Ascending aorta (tissue), 2 donors: ENCODE data around the gene PIGL. TPM values are rescaled to one million over a fixed set of nuclear protein-coding genes. Genes with fewer than 3 reads are reported as not detected.
"Not testable (repeated sequence)": the region's sequence is repeated elsewhere in the genome, so short reads cannot be mapped to it uniquely, and the experiment has no call there.

ENCODE experiments used
- DNase-seq, 2 donors: peaks; one replicate each; pipeline ENCODE4 v3.0.0-alpha.2; 2019; ENCODE audit warnings: low spot score in 2 of 2
- H3K27ac ChIP-seq, 2 donors: fragments of 200-600 bp; sonication (generic); one replicate each; pipeline ENCODE4 v1.5.1; 2016 to 2017; ENCODE audit warnings: mild to moderate bottlenecking in 1 of 2
- H3K27me3 ChIP-seq: fragments of 200-600 bp; sonication (generic); one replicate; pipeline ENCODE4 v1.5.1; 2017
- H3K36me3 ChIP-seq, 2 donors: fragments of 200-600 bp; sonication (generic); one replicate each; pipeline ENCODE4 v1.5.1; 2016
- H3K4me1 ChIP-seq, 2 donors: fragments of 200-600 bp; sonication (generic); one replicate each; pipeline ENCODE4 v1.5.1; 2016 to 2017; ENCODE audit warnings: mild to moderate bottlenecking in 1 of 2
- H3K4me3 ChIP-seq, 2 donors: fragments of 200-600 bp; sonication (generic); one replicate each; pipeline ENCODE4 v1.5.1; 2016 to 2017; ENCODE audit warnings: mild to moderate bottlenecking in 1 of 2
- H3K9me3 ChIP-seq, 2 donors: fragments of 200-600 bp; sonication (generic); one replicate each; pipeline ENCODE4 v1.5.1; 2016
- CTCF ChIP-seq, 3 experiments: fragments of 200-600 bp in 2 of 3; fragments of 450-650 bp in 1 of 3; sonication (generic) in 2 of 3; IDR thresholded peaks; one replicate each; pipeline ENCODE4 v1.5.1; 2016 to 2019; ENCODE audit warnings: antibody characterized with exemption in 3 of 3, mild to moderate bottlenecking in 1 of 3, moderate library complexity in 1 of 3
- intact Hi-C: fragments of 100-400 bp; cut with DNase I; formaldehyde crosslinking; loops from one replicate; pipeline ENCODE4 v1.15.1; 2023
- total RNA-seq: library from RNA; depleted of rRNA; stranded (reverse); fragments of >200 nt; gene quantifications from one replicate; pipeline ENCODE4 v1.1.0, GENCODE V29; 2016

Gene PIGL
- total RNA-seq, 1 donor from 2014 or later: 6.2 TPM

GRCh38 chr17:16215965-16216316 is 1.1 kb upstream of the PIGL start:
- Histone ChIP-seq H3K27me3 (no peaks in the 10 kb centered on the region), H3K36me3 (no peaks in the 10 kb centered on the region), H3K9me3 (no peaks in the 10 kb centered on the region), H3K4me3 (peak overlapping the region; percentile 84 to 97), H3K4me1 (peaks cover 0 to 12% of the 10 kb centered on the region in 2 donors), H3K27ac (peak overlapping the region; percentile 95 to 98)
- intact Hi-C loops: loop anchor here (1.0 to 2.0 kb wide), 2 partner anchors 71 to 137 kb away; partner anchors contain the start of gene CENPV
- DNase-seq: no peak
- no peak for TF ChIP-seq CTCF (IDR thresholded peaks at IDR 0.05)

GRCh38 chr17:16216341-16217001 is 539 bp upstream of the PIGL start:
- H3K36me3 ChIP-seq, H3K27me3 ChIP-seq, DNase-seq, intact Hi-C loops, H3K9me3 ChIP-seq: not testable (repeated sequence)
- peaks cover 0 to 12% of the 10 kb centered on the region in 2 donors for H3K4me1 ChIP-seq
- peak overlapping the region; percentile 95 to 98 for H3K27ac ChIP-seq
- peak overlapping the region; percentile 84 to 97 for H3K4me3 ChIP-seq

GRCh38 chr17:16222406-16222805 is 5.4 kb downstream of the PIGL start:
- Histone ChIP-seq H3K4me1 (peaks cover 0 to 2% of the 10 kb centered on the region in 2 donors), H3K9me3 (no peaks in the 10 kb centered on the region), H3K4me3 (no peak overlapping the region), H3K27me3 (no peaks in the 10 kb centered on the region), H3K27ac (no peak overlapping the region), H3K36me3 (no peaks in the 10 kb centered on the region)
- DNase-seq: no peak
- intact Hi-C loops: no loop called here
- TF ChIP-seq CTCF (IDR thresholded peaks at IDR 0.05): no peak

- intact Hi-C loops, H3K36me3 ChIP-seq, DNase-seq, H3K9me3 ChIP-seq, H3K4me1 ChIP-seq, H3K27me3 ChIP-seq, H3K4me3 ChIP-seq, H3K27ac ChIP-seq: not testable (repeated sequence)
Observed at GRCh38 chr17:16229912-16230561, 13.0 kb downstream of the PIGL start.

GRCh38 chr17:16232391-16232790 is 15.4 kb downstream of the PIGL start:
- H3K4me1 ChIP-seq: no peaks in the 10 kb centered on the region
- intact Hi-C loops: no loop called here
- no peaks in the 10 kb centered on the region for H3K27me3 ChIP-seq
- H3K4me3 ChIP-seq: no peak overlapping the region
- H3K9me3 ChIP-seq: no peaks in the 10 kb centered on the region
- TF ChIP-seq CTCF (IDR thresholded peaks at IDR 0.05): no peak
- peaks cover 0 to 5% of the 10 kb centered on the region in 2 donors for H3K36me3 ChIP-seq
- no peak for DNase-seq
- H3K27ac ChIP-seq: no peak overlapping the region

- no peaks in the 10 kb centered on the region for H3K4me1 ChIP-seq
- no peak for TF ChIP-seq CTCF (IDR thresholded peaks at IDR 0.05)
- no peaks in the 10 kb centered on the region for H3K27me3 ChIP-seq
- no peak overlapping the region for H3K27ac ChIP-seq
- DNase-seq: no peak
- no peaks in the 10 kb centered on the region for H3K9me3 ChIP-seq
- H3K36me3 ChIP-seq: peaks cover 0 to 2% of the 10 kb centered on the region in 2 donors
- no peak overlapping the region for H3K4me3 ChIP-seq
- intact Hi-C loops: no loop called here
Observed at GRCh38 chr17:16239931-16240330, 22.9 kb downstream of the PIGL start.
